Testis (tissue), 3 donors: ENCODE measurements around the gene SH3RF3. TPM values are rescaled to one million over a fixed set of nuclear protein-coding genes. Genes with fewer than 3 reads are reported as not detected.

Experiments
- DNase-seq: peaks from one replicate; pipeline ENCODE4 v3.0.0-alpha.2; 2019
- H3K27ac ChIP-seq, 2 donors: fragments of 200-600 bp; sonication (generic); one replicate each; pipeline ENCODE4 v1.5.1; 2019
- H3K27me3 ChIP-seq: fragments of 200-600 bp; sonication (generic); one replicate; pipeline ENCODE4 v1.5.1; 2019
- H3K36me3 ChIP-seq: fragments of 200-600 bp; sonication (generic); one replicate; pipeline ENCODE4 v1.5.1; 2017; ENCODE audit warnings: low read depth; ENCODE audit errors: missing control alignments
- H3K4me1 ChIP-seq: fragments of 200-600 bp; sonication (generic); one replicate; pipeline ENCODE4 v1.5.1; 2019
- H3K4me3 ChIP-seq, 2 donors: fragments of 200-600 bp; sonication (generic); one replicate each; pipeline ENCODE4 v1.5.1; 2017 to 2019
- H3K9me3 ChIP-seq: fragments of 200-600 bp; sonication (generic); one replicate; pipeline ENCODE4 v1.5.1; 2017
- POLR2A ChIP-seq: fragments of 450-650 bp; IDR thresholded peaks from one replicate; pipeline ENCODE4 v1.6.1; 2017; ENCODE audit warnings: antibody characterized with exemption, mild to moderate bottlenecking, moderate library complexity
- WGBS, 2 donors: methylation state at CpG; one replicate each; pipeline ENCODE4 v1.1.5; 2018; 5-methylcytosine and 5-hydroxymethylcytosine counted together
- intact Hi-C: fragments of 100-400 bp; cut with DNase I; formaldehyde crosslinking; loops from one replicate; pipeline ENCODE4 v1.15.1; 2023; ENCODE audit warnings: low total_unique reads
- polyA plus RNA-seq: library from polyadenylated mRNA; stranded (reverse); fragments of 350-450 nt; fragmentation: Illumina TruSeq; extraction: RNeasy Lipid Tissue Mini Kit (QIAGEN cat#74804); gene quantifications from one replicate; pipeline ENCODE4 v1.2.3, GENCODE V29; 2014; ENCODE audit warnings: low read depth, low replicate concordance; ENCODE audit not compliant: insufficient read depth
- total RNA-seq, 2 donors: library from RNA; depleted of rRNA; stranded (reverse); fragments of >200 nt; gene quantifications; one replicate each; pipeline ENCODE4 v1.2.3, GENCODE V29; 2016
- TF ChIP-seq, protein P1 (sequence below), 3 experiments: fragments of 450-650 bp in 2 of 3; fragments of 200-600 bp in 1 of 3; sonication (generic) in 1 of 3; IDR thresholded peaks; one replicate each; pipeline ENCODE4 v1.5.1; 2016 to 2019; ENCODE audit warnings: antibody characterized with exemption in 3 of 3, mild to moderate bottlenecking in 2 of 3, moderate library complexity in 1 of 3

Gene SH3RF3
- total and polyA plus RNA-seq, 3 donors from 2014 or later, result 9.3 to 20.1 (median 16.5) TPM

DNA sequence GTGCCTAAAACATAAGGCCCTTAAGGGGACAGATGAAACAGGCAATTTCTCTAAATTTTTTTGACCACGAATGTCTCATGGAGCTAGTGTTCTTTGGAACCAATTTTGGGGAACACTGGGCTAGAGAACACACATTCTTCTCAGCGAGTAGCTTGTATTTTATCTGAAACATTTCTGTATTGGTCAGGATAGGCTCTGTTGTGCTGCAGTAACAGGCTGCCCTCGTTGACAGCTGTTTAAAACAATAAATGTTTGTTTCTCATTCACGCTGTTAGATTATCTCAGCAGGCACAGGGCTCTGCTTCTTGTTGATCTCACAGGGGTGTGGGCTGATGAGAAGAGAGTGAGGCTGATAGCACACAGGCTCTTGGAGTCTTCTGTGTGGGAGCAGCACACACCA is 105.3 kb downstream of the SH3RF3 start:
- no peaks in the 10 kb centered on the region for H3K9me3 ChIP-seq
- peaks cover 9% of the 10 kb centered on the region for H3K4me1 ChIP-seq
- no peak for TF ChIP-seq POLR2A
- TF ChIP-seq, protein P1, sequence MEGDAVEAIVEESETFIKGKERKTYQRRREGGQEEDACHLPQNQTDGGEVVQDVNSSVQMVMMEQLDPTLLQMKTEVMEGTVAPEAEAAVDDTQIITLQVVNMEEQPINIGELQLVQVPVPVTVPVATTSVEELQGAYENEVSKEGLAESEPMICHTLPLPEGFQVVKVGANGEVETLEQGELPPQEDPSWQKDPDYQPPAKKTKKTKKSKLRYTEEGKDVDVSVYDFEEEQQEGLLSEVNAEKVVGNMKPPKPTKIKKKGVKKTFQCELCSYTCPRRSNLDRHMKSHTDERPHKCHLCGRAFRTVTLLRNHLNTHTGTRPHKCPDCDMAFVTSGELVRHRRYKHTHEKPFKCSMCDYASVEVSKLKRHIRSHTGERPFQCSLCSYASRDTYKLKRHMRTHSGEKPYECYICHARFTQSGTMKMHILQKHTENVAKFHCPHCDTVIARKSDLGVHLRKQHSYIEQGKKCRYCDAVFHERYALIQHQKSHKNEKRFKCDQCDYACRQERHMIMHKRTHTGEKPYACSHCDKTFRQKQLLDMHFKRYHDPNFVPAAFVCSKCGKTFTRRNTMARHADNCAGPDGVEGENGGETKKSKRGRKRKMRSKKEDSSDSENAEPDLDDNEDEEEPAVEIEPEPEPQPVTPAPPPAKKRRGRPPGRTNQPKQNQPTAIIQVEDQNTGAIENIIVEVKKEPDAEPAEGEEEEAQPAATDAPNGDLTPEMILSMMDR (IDR thresholded peaks at IDR 0.05), result no peak
- DNase-seq, result no peak
- intact Hi-C loops, result no loop called here
- H3K27ac ChIP-seq, result no peak overlapping the region
- WGBS, 2 donors, result 87 to 95% methylated on average over 4 of the region's 4 CpGs
- no peaks in the 10 kb centered on the region for H3K36me3 ChIP-seq
- no peaks in the 10 kb centered on the region for H3K27me3 ChIP-seq
- H3K4me3 ChIP-seq, result no peak overlapping the region

DNA sequence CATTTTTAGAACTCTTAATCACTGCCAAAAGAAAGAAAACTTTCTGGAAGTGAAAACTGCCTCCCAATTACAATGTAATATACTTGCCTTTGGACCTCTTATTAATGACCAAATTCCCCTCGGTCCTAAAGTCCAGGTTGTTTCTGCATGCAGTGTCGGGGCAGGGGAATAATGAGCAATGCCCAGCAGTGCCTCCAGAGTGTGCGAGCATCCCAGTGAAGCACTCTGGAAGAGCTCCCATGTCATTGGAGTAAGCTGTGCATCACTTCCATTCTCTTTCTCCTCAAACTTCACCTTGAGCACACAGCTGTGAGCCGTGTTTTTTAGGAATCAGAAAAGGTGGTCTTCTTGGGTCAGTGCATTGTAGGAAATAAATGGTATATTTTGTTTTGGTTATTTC is 107.1 kb downstream of the SH3RF3 start:
- H3K36me3 ChIP-seq, result no peaks in the 10 kb centered on the region
- TF ChIP-seq, protein P1 (IDR thresholded peaks at IDR 0.05), result no peak
- TF ChIP-seq POLR2A, result no peak
- no peak for DNase-seq
- 65 to 78% methylated on average over 4 of the region's 4 CpGs for WGBS, 2 donors
- no peak overlapping the region for H3K27ac ChIP-seq
- H3K9me3 ChIP-seq, result no peaks in the 10 kb centered on the region
- H3K4me3 ChIP-seq, result no peak overlapping the region
- peaks cover 5% of the 10 kb centered on the region for H3K4me1 ChIP-seq
- H3K27me3 ChIP-seq, result no peaks in the 10 kb centered on the region
- intact Hi-C loops, result no loop called here

DNA sequence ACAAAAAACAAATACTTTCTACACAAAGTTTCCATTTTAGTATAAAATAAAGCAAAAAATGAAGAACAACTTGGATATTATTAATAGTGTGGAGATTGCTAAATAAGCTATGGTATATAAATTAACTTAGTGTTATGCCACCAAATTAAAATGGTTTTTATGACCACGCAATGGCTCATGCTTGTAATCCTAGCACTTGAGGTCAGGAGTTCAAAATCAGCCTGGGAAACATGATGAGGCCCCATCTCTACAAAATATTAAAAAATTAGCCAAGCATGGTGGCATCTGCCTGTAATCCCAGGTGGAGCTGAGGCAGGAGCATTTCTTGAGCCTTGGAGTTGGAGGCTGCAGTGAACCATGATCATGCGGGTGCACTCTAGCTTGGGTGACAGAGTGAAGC is 108.8 kb downstream of the SH3RF3 start:
- Histone ChIP-seq H3K4me1 (peaks cover 9% of the 10 kb centered on the region), H3K9me3 (no peaks in the 10 kb centered on the region), H3K36me3 (no peaks in the 10 kb centered on the region), H3K27me3 (no peaks in the 10 kb centered on the region), H3K27ac (no peak overlapping the region), H3K4me3 (no peak overlapping the region)
- DNase-seq, result no peak
- intact Hi-C loops, result no loop called here
- WGBS, 2 donors, result 95 to 98% methylated on average over 2 of the region's 2 CpGs
- TF ChIP-seq, protein P1 (IDR thresholded peaks at IDR 0.05), result no peak

DNA sequence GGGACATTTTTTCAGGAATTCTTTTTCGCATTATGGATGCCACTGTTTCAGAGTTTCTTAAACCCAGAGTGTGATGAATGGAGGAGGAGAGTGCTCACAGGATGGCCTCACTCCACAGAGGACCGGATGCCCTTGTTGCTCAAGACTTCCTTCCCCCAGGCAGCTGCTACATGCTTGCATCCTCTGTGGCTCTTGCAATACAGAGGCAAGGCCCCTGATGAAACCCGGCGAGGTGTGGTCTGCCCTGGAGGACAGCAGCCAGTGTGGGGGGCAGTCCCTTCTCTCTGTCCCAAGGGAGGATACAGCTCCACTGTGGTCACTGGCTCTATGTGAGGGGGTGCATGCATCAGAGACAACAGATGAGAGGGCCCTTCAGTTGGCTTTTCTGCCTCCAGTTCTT is 109.6 kb downstream of the SH3RF3 start:
- Histone ChIP-seq H3K9me3 (no peaks in the 10 kb centered on the region), H3K4me1 (peaks cover 14% of the 10 kb centered on the region), H3K27ac (no peak overlapping the region), H3K36me3 (no peaks in the 10 kb centered on the region), H3K27me3 (no peaks in the 10 kb centered on the region), H3K4me3 (no peak overlapping the region)
- intact Hi-C loops, result no loop called here
- no peak for TF ChIP-seq POLR2A
- TF ChIP-seq, protein P1 (IDR thresholded peaks at IDR 0.05), result no peak
- DNase-seq, result peak; percentile 44
- 66 to 69% methylated on average over 4 of the region's 4 CpGs for WGBS, 2 donors

DNA sequence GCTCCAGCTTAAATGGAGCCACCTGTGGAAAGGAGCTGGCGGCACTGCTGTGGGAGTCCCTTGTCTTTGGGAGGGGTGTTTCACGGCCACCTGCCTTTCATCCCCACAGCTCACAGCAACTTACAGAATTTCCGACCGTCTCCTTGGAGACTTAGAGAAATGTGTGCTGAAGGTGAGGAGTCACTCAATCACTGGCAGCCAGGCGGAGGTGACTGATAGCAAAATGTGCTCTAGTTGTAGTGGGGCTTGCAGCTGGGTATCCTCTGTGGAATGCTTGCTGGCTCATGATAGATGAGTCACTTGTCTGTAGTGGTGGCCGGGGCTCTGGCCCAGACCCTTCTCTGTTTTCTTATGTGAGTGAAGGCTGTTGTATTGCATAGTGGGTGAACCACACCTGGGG is 110.7 kb downstream of the SH3RF3 start:
- no peak overlapping the region for H3K27ac ChIP-seq
- intact Hi-C loops, result loop anchor here (10.0 kb wide), 1 partner anchor 65 kb away; no protein-coding TSS in a partner anchor
- no peaks in the 10 kb centered on the region for H3K36me3 ChIP-seq
- peaks cover 24% of the 10 kb centered on the region for H3K4me1 ChIP-seq
- TF ChIP-seq, protein P1 (IDR thresholded peaks at IDR 0.05), result no peak
- no peak for TF ChIP-seq POLR2A
- H3K4me3 ChIP-seq, result no peak overlapping the region
- 80 to 84% methylated on average over 5 to 6 of the region's 6 CpGs for WGBS, 2 donors
- no peaks in the 10 kb centered on the region for H3K9me3 ChIP-seq
- DNase-seq, result no peak
- no peaks in the 10 kb centered on the region for H3K27me3 ChIP-seq
